Measurements from ENCODE around the gene C1QL4. TPM values are rescaled to one million over a fixed set of nuclear protein-coding genes. Genes with fewer than 3 reads are reported as not detected.
"Not testable (repeated sequence)": the region's sequence is repeated elsewhere in the genome, so short reads cannot be mapped to it uniquely, and the experiment has no call there.

Gene C1QL4
- polyA plus RNA-seq, 1 donor from 2014 or later: 13.7 TPM

GRCh38 chr12:49334681-49335080, 2.3 kb downstream of the C1QL4 start:
- H3K36me3 ChIP-seq (ENCODE audit: insufficient read depth, low read length): no peaks in the 10 kb centered on the region
- no peak overlapping the region for H3K4me2 ChIP-seq (ENCODE audit: low read length)
- H3K4me3 ChIP-seq (ENCODE audit: low read length): no peak overlapping the region
- no peaks in the 10 kb centered on the region for H4K20me1 ChIP-seq (ENCODE audit: insufficient read depth)
- H2AFZ ChIP-seq (ENCODE audit: low read depth, low read length): no peak overlapping the region
- H3K27me3 ChIP-seq (ENCODE audit: insufficient read depth, low read depth, low read length): peaks cover 72% of the 10 kb centered on the region
- TF ChIP-seq SMC3 (conservative IDR thresholded peaks at IDR 0.05; ENCODE audit: poor library complexity) (no peak), CTCF (IDR thresholded peaks at IDR 0.05; ENCODE audit: poor library complexity, severe bottlenecking) (no peak), REST (IDR thresholded peaks at IDR 0.05; ENCODE audit: borderline replicate concordance) (no peak), MXI1 (conservative IDR thresholded peaks at IDR 0.05; ENCODE audit: poor library complexity, severe bottlenecking) (no peak), EP300 (conservative IDR thresholded peaks at IDR 0.05; ENCODE audit: poor library complexity, severe bottlenecking) (no peak), EZH2 (IDR thresholded peaks at IDR 0.05; ENCODE audit: borderline replicate concordance, insufficient read depth, low read length, poor library complexity, severe bottlenecking) (no peak), RAD21 (conservative IDR thresholded peaks at IDR 0.05) (no peak), TAF1 (IDR thresholded peaks at IDR 0.05; ENCODE audit: low read depth) (no peak), POLR2AphosphoS5 (IDR thresholded peaks at IDR 0.05) (no peak)
- H3K9me3 ChIP-seq (ENCODE audit: low read length): no peaks in the 10 kb centered on the region
- no peaks in the 10 kb centered on the region for H3K9me2 ChIP-seq (ENCODE audit: insufficient read depth, low read length)
- H3K27ac ChIP-seq (ENCODE audit: low read length): no peak overlapping the region
- no peaks in the 10 kb centered on the region for H3K79me2 ChIP-seq (replicated peaks; ENCODE audit: insufficient read depth, low read length)
- H3F3A ChIP-seq (ENCODE audit: insufficient read depth, low read length, poor library complexity, severe bottlenecking): no peaks in the 10 kb centered on the region
- H3K9ac ChIP-seq (ENCODE audit: low read length): no peak overlapping the region

DNA sequence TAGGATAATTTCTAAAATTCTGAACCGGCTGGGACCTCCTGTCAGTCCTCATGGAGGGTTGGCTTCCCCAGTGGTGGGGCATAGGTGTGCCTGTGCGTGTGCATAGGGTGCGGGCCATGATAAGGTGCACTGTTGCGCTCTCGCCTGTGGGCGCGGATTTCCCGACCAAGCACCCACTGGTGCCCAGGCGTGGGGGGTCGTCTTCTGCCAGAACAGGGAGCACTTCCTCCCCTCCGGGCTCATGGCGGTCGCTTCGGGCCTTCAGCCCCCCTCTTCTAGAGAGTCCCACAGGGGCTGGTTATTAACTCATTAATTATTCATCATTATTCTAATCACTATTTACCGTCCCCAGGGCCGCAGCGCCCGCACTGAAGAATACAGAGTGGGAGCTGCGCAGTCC, 2.8 kb downstream of the C1QL4 start:
- no peaks in the 10 kb centered on the region for H3F3A ChIP-seq (ENCODE audit: insufficient read depth, low read length, poor library complexity, severe bottlenecking)
- H3K4me2 ChIP-seq (ENCODE audit: low read length): no peak overlapping the region
- no peaks in the 10 kb centered on the region for H4K20me1 ChIP-seq (ENCODE audit: insufficient read depth)
- H3K36me3 ChIP-seq (ENCODE audit: insufficient read depth, low read length): no peaks in the 10 kb centered on the region
- H3K79me2 ChIP-seq (replicated peaks; ENCODE audit: insufficient read depth, low read length): no peaks in the 10 kb centered on the region
- TF ChIP-seq RAD21 (conservative IDR thresholded peaks at IDR 0.05) (no peak), SMC3 (conservative IDR thresholded peaks at IDR 0.05; ENCODE audit: poor library complexity) (no peak), CTCF (IDR thresholded peaks at IDR 0.05; ENCODE audit: poor library complexity, severe bottlenecking) (no peak), EZH2 (IDR thresholded peaks at IDR 0.05; ENCODE audit: borderline replicate concordance, insufficient read depth, low read length, poor library complexity, severe bottlenecking) (no peak), MXI1 (conservative IDR thresholded peaks at IDR 0.05; ENCODE audit: poor library complexity, severe bottlenecking) (no peak), POLR2AphosphoS5 (IDR thresholded peaks at IDR 0.05) (no peak), EP300 (conservative IDR thresholded peaks at IDR 0.05; ENCODE audit: poor library complexity, severe bottlenecking) (no peak), REST (IDR thresholded peaks at IDR 0.05; ENCODE audit: borderline replicate concordance) (no peak), TAF1 (IDR thresholded peaks at IDR 0.05; ENCODE audit: low read depth) (no peak)
- no peak overlapping the region for H3K27ac ChIP-seq (ENCODE audit: low read length)
- peaks cover 71% of the 10 kb centered on the region for H3K27me3 ChIP-seq (ENCODE audit: insufficient read depth, low read depth, low read length)
- H3K4me3 ChIP-seq (ENCODE audit: low read length): no peak overlapping the region
- no peaks in the 10 kb centered on the region for H3K9me2 ChIP-seq (ENCODE audit: insufficient read depth, low read length)
- H2AFZ ChIP-seq (ENCODE audit: low read depth, low read length): no peak overlapping the region
- H3K9me3 ChIP-seq (ENCODE audit: low read length): no peaks in the 10 kb centered on the region
- H3K9ac ChIP-seq (ENCODE audit: low read length): no peak overlapping the region

- peaks cover 66% of the 10 kb centered on the region for H3K27me3 ChIP-seq (ENCODE audit: insufficient read depth, low read depth, low read length)
- not testable (repeated sequence) for H3F3A ChIP-seq (ENCODE audit: insufficient read depth, low read length, poor library complexity, severe bottlenecking); H3K9me3 ChIP-seq (ENCODE audit: low read length); H3K4me2 ChIP-seq (ENCODE audit: low read length); H3K4me3 ChIP-seq (ENCODE audit: low read length); H3K36me3 ChIP-seq (ENCODE audit: insufficient read depth, low read length); H4K20me1 ChIP-seq (ENCODE audit: insufficient read depth); H3K27ac ChIP-seq (ENCODE audit: low read length); H2AFZ ChIP-seq (ENCODE audit: low read depth, low read length); H3K9me2 ChIP-seq (ENCODE audit: insufficient read depth, low read length); H3K79me2 ChIP-seq (replicated peaks; ENCODE audit: insufficient read depth, low read length); H3K9ac ChIP-seq (ENCODE audit: low read length)
Observed at GRCh38 chr12:49333778-49334177, 3.2 kb downstream of the C1QL4 start.
